SU-DHL-6 (cell line): ENCODE results near the gene SELENOO.

ENCODE experiments used
- EZH2phosphoT487 ChIP-seq: fragments of 200-600 bp; sonication (generic), shearing (Covaris generic); conservative IDR thresholded peaks from 2 replicates; pipeline ENCODE4 v1.6.1; 2018; ENCODE audit warnings: mild to moderate bottlenecking, antibody characterized with exemption, low read length, moderate library complexity, mixed read lengths
- TF ChIP-seq, protein P1 (sequence below): fragments of 200-600 bp; sonication (generic); IDR thresholded peaks from one replicate; pipeline ENCODE4 v1.5.1; 2017; ENCODE audit warnings: antibody characterized with exemption, mild to moderate bottlenecking, low read length, moderate library complexity; ENCODE audit not compliant: insufficient read depth, poor library complexity, severe bottlenecking

DNA sequence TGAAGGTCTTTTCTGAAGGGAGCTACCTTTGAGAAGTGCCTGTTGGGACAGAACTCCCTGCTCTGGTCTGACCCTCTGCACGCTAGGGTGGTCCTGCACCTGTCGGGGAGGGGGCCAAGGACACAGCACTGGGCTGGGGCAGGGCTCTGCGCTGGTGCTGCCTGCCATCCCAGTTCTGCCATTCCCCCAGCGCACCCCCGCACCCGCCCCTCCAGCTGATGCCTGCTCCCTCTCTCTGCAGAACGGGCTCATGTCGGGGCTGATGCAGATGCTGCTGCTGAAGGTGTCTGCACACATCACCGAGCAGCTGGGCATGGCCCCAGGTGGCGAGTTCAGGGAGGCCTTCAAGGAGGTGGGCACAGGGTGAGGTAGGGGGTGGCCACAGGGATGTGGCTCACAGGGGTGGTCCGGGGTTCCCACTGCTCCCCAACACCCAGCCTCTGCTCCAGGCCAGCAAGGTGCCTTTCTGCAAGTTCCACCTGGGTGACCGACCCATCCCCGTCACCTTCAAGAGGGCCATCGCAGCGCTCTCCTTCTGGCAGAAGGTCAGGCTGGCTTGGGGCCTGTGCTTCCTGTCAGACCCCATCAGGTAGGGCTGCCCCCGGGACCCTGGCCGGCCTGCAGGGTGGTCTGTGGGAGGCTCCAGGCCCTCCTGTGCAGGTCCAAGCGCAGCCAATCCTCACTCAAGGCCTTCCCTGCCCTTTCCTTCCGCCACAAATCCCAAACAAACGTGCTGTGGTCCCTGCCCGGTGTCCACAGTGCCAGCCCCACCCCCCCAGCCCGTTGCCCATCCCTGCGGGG, 3.6 kb upstream of the SELENOO start:
- TF ChIP-seq, protein P1, sequence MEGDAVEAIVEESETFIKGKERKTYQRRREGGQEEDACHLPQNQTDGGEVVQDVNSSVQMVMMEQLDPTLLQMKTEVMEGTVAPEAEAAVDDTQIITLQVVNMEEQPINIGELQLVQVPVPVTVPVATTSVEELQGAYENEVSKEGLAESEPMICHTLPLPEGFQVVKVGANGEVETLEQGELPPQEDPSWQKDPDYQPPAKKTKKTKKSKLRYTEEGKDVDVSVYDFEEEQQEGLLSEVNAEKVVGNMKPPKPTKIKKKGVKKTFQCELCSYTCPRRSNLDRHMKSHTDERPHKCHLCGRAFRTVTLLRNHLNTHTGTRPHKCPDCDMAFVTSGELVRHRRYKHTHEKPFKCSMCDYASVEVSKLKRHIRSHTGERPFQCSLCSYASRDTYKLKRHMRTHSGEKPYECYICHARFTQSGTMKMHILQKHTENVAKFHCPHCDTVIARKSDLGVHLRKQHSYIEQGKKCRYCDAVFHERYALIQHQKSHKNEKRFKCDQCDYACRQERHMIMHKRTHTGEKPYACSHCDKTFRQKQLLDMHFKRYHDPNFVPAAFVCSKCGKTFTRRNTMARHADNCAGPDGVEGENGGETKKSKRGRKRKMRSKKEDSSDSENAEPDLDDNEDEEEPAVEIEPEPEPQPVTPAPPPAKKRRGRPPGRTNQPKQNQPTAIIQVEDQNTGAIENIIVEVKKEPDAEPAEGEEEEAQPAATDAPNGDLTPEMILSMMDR, result no peak
- no peak for TF ChIP-seq EZH2phosphoT487
